Measurements from ENCODE around the gene FSIP1. TPM values are rescaled to one million over a fixed set of nuclear protein-coding genes. Genes with fewer than 3 reads are reported as not detected.

The FSIP1 gene
- polyA plus RNA-seq, 1 experiment, result 0.22 TPM

- CTCF ChIA-PET, result no interaction called here
- TF ChIP-seq, protein P1, sequence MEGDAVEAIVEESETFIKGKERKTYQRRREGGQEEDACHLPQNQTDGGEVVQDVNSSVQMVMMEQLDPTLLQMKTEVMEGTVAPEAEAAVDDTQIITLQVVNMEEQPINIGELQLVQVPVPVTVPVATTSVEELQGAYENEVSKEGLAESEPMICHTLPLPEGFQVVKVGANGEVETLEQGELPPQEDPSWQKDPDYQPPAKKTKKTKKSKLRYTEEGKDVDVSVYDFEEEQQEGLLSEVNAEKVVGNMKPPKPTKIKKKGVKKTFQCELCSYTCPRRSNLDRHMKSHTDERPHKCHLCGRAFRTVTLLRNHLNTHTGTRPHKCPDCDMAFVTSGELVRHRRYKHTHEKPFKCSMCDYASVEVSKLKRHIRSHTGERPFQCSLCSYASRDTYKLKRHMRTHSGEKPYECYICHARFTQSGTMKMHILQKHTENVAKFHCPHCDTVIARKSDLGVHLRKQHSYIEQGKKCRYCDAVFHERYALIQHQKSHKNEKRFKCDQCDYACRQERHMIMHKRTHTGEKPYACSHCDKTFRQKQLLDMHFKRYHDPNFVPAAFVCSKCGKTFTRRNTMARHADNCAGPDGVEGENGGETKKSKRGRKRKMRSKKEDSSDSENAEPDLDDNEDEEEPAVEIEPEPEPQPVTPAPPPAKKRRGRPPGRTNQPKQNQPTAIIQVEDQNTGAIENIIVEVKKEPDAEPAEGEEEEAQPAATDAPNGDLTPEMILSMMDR (IDR thresholded peaks at IDR 0.05; ENCODE audit: insufficient read depth, low read depth, low read length), result no peak
- H3K27me3 ChIP-seq (ENCODE audit: control insufficient read depth, insufficient read depth, low read length), result no peaks in the 10 kb centered on the region
- peaks cover 42% of the 10 kb centered on the region for H3K36me3 ChIP-seq (ENCODE audit: control insufficient read depth, insufficient read depth, low read length)
- DNase-seq (ENCODE audit: low read depth), result peak; percentile 27
- POLR2A ChIA-PET, result no interaction called here
- H3K4me3 ChIP-seq (ENCODE audit: low read depth, low read length), result no peak overlapping the region
Measured at GRCh38 chr15:39591896-39592315, 190.7 kb downstream of the FSIP1 start.

- Histone ChIP-seq H3K36me3 (ENCODE audit: control insufficient read depth, insufficient read depth, low read length) (peaks cover 44% of the 10 kb centered on the region), H3K27me3 (ENCODE audit: control insufficient read depth, insufficient read depth, low read length) (no peaks in the 10 kb centered on the region), H3K4me3 (ENCODE audit: low read depth, low read length) (peak overlapping the region; percentile 10; the same call in 1 of the 2 replicates)
- TF ChIP-seq, protein P1 (IDR thresholded peaks at IDR 0.05; ENCODE audit: insufficient read depth, low read depth, low read length), result no peak
- ChIA-PET CTCF (no interaction called here), POLR2A (no interaction called here)
- DNase-seq (ENCODE audit: low read depth), result peak; percentile 16
Measured at GRCh38 chr15:39591141-39591895, 191.3 kb downstream of the FSIP1 start.

- peaks cover 50% of the 10 kb centered on the region for H3K36me3 ChIP-seq (ENCODE audit: control insufficient read depth, insufficient read depth, low read length)
- TF ChIP-seq, protein P1 (IDR thresholded peaks at IDR 0.05; ENCODE audit: insufficient read depth, low read depth, low read length), result no peak
- CTCF ChIA-PET, result no interaction called here
Measured at GRCh38 chr15:39589815-39590644, 192.6 kb downstream of the FSIP1 start.

GRCh38 chr15:39589193-39589814, 193.3 kb downstream of the FSIP1 start:
- peak overlapping the region; percentile 24 for H3K4me3 ChIP-seq (ENCODE audit: low read depth, low read length)
- peaks cover 51% of the 10 kb centered on the region for H3K36me3 ChIP-seq (ENCODE audit: control insufficient read depth, insufficient read depth, low read length)
- no peaks in the 10 kb centered on the region for H3K27me3 ChIP-seq (ENCODE audit: control insufficient read depth, insufficient read depth, low read length)
- CTCF ChIA-PET, result no interaction called here
- no peak for DNase-seq (ENCODE audit: low read depth)
- TF ChIP-seq, protein P1 (IDR thresholded peaks at IDR 0.05; ENCODE audit: insufficient read depth, low read depth, low read length), result no peak
- POLR2A ChIA-PET, result interaction anchor here (0.6 kb wide), 1 partner anchor 10 kb away, joined by 4 read pairs; no protein-coding TSS in a partner anchor

More at GRCh38 chr15:39589815-39590644, 192.6 kb downstream of the FSIP1 start:
- DNase-seq (ENCODE audit: low read depth), result peak; percentile 12
- H3K27me3 ChIP-seq (ENCODE audit: control insufficient read depth, insufficient read depth, low read length), result no peaks in the 10 kb centered on the region
- no peak overlapping the region; the same call in 1 of the 2 replicates for H3K4me3 ChIP-seq (ENCODE audit: low read depth, low read length)
- POLR2A ChIA-PET, result interaction anchor here (0.6 kb wide), 1 partner anchor 306 kb away, joined by 5 read pairs; no protein-coding TSS in a partner anchor

Data from BJ (cell line).